ENCODE measurements around the gene KCNG2. TPM values are rescaled to one million over a fixed set of nuclear protein-coding genes. Genes with fewer than 3 reads are reported as not detected.

The KCNG2 gene
- total and polyA plus RNA-seq, 10 of the 15 experiments (the other 5 are each of a cell fraction or from before 2014, with no cell fraction given) = 0.20 to 0.23 TPM; not detected in 8

DNA sequence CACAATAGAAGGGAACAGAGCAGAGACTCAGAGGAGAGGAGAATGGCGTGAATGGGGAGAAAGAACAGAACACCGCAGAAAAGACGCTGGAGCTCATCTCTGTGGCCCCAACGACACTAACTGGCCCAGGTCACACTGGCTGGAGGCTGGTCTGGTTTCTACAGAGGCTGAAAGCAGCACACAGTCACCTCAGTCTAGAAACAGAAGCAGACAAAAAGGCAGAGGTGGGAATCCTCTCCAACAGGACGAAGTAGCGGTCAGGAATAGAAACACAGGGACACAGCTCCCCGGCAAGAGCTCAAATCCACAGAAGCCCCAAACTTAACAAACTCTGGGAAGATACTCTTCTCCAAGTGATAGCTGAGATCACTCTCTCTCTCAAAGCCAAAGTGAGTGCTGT lies 144.5 kb downstream of the KCNG2 start:
- H3K4me2 ChIP-seq (ENCODE audit: control insufficient read depth, insufficient read depth) = no peak overlapping the region
- H3K27me3 ChIP-seq (replicated peaks in 1 of 2; ENCODE audit: control insufficient read depth in 2 of 2, insufficient read depth in 2 of 2, low read length in 1 of 2) = no peaks in the 10 kb centered on the region
- no peak overlapping the region for H2AFZ ChIP-seq (ENCODE audit: control insufficient read depth, low read depth, low read length)
- no peak overlapping the region for H3K27ac ChIP-seq (ENCODE audit: control insufficient read depth, insufficient read depth)
- H3K79me2 ChIP-seq (ENCODE audit: control insufficient read depth, insufficient read depth, low read length) = peaks cover 12% of the 10 kb centered on the region
- no peak for FAIRE-seq
- TF ChIP-seq, protein P1, sequence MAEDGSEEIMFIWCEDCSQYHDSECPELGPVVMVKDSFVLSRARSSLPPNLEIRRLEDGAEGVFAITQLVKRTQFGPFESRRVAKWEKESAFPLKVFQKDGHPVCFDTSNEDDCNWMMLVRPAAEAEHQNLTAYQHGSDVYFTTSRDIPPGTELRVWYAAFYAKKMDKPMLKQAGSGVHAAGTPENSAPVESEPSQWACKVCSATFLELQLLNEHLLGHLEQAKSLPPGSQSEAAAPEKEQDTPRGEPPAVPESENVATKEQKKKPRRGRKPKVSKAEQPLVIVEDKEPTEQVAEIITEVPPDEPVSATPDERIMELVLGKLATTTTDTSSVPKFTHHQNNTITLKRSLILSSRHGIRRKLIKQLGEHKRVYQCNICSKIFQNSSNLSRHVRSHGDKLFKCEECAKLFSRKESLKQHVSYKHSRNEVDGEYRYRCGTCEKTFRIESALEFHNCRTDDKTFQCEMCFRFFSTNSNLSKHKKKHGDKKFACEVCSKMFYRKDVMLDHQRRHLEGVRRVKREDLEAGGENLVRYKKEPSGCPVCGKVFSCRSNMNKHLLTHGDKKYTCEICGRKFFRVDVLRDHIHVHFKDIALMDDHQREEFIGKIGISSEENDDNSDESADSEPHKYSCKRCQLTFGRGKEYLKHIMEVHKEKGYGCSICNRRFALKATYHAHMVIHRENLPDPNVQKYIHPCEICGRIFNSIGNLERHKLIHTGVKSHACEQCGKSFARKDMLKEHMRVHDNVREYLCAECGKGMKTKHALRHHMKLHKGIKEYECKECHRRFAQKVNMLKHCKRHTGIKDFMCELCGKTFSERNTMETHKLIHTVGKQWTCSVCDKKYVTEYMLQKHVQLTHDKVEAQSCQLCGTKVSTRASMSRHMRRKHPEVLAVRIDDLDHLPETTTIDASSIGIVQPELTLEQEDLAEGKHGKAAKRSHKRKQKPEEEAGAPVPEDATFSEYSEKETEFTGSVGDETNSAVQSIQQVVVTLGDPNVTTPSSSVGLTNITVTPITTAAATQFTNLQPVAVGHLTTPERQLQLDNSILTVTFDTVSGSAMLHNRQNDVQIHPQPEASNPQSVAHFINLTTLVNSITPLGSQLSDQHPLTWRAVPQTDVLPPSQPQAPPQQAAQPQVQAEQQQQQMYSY (CRISPR knock-in tag; IDR thresholded peaks at IDR 0.05) = no peak
- TF ChIP-seq FOXM1 (IDR thresholded peaks at IDR 0.05; ENCODE audit: low read depth, low read length) = no peak
- TF ChIP-seq RFX5 (IDR thresholded peaks at IDR 0.05; ENCODE audit: low read depth, low read length) = no peak
- TF ChIP-seq, protein P2, sequence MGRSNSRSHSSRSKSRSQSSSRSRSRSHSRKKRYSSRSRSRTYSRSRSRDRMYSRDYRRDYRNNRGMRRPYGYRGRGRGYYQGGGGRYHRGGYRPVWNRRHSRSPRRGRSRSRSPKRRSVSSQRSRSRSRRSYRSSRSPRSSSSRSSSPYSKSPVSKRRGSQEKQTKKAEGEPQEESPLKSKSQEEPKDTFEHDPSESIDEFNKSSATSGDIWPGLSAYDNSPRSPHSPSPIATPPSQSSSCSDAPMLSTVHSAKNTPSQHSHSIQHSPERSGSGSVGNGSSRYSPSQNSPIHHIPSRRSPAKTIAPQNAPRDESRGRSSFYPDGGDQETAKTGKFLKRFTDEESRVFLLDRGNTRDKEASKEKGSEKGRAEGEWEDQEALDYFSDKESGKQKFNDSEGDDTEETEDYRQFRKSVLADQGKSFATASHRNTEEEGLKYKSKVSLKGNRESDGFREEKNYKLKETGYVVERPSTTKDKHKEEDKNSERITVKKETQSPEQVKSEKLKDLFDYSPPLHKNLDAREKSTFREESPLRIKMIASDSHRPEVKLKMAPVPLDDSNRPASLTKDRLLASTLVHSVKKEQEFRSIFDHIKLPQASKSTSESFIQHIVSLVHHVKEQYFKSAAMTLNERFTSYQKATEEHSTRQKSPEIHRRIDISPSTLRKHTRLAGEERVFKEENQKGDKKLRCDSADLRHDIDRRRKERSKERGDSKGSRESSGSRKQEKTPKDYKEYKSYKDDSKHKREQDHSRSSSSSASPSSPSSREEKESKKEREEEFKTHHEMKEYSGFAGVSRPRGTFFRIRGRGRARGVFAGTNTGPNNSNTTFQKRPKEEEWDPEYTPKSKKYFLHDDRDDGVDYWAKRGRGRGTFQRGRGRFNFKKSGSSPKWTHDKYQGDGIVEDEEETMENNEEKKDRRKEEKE (IDR thresholded peaks at IDR 0.05) = no peak
- no peak for TF ChIP-seq CEBPB (IDR thresholded peaks at IDR 0.05; ENCODE audit: borderline replicate concordance in 1 of 2, low read depth in 2 of 2, low read length in 2 of 2)
- TF ChIP-seq RBBP5 (conservative IDR thresholded peaks at IDR 0.05) = no peak
- TF ChIP-seq GATAD2B (conservative IDR thresholded peaks at IDR 0.05; ENCODE audit: low read depth) = no peak
- TF ChIP-seq TCF7 (IDR thresholded peaks at IDR 0.05; ENCODE audit: borderline replicate concordance) = no peak
- TF ChIP-seq CBX5 (IDR thresholded peaks at IDR 0.05; ENCODE audit: low read depth) = no peak
- TF ChIP-seq SUPT20H (IDR thresholded peaks at IDR 0.05; ENCODE audit: borderline replicate concordance, control insufficient read depth, low read depth, low read length) = no peak
- no peak for TF ChIP-seq GABPA (IDR thresholded peaks at IDR 0.05; ENCODE audit: low read depth)
- no peak for TF ChIP-seq BACH1 (IDR thresholded peaks at IDR 0.05; ENCODE audit: borderline replicate concordance)
- TF ChIP-seq CHD2 (IDR thresholded peaks at IDR 0.05; ENCODE audit: borderline replicate concordance, low read depth, low read length) = no peak
- TF ChIP-seq ESRRA (IDR thresholded peaks at IDR 0.05; ENCODE audit: low read length) = no peak
- TF ChIP-seq HDAC2 (IDR thresholded peaks at IDR 0.05) = no peak
- TF ChIP-seq NRF1 (conservative IDR thresholded peaks at IDR 0.05; ENCODE audit: low read depth, low read length) = no peak
- TF ChIP-seq POLR2A (IDR thresholded peaks at IDR 0.05; ENCODE audit: low read depth, low read length) = no peak
- TF ChIP-seq RCOR1 (conservative IDR thresholded peaks at IDR 0.05; ENCODE audit: low read depth, low read length) = no peak
- H3K9me3 ChIP-seq (replicated peaks; ENCODE audit: control insufficient read depth, insufficient read depth, low read length) = no peaks in the 10 kb centered on the region; the same call in 2 of the 3 replicates
- H3K4me3 ChIP-seq = no peak overlapping the region
- no peak overlapping the region for H3K9ac ChIP-seq (ENCODE audit: control insufficient read depth, insufficient read depth, low read length)
- ChIA-PET CTCF (interaction anchor here (0.8 kb wide), 1 partner anchor 21 kb away, joined by 3 read pairs; no protein-coding TSS in a partner anchor), RAD21 (ENCODE audit: unreplicated experiment) (no interaction called here), SMC1A (ENCODE audit: uncharacterized antibody, unreplicated experiment) (no interaction called here), POLR2A (no interaction called here)
- intact Hi-C loops (cut with micrococcal nuclease; ENCODE audit: unreplicated experiment) (no loop called here), in situ Hi-C loops (cut with MboI) (no loop called here)
- peaks cover 30% of the 10 kb centered on the region for H3K4me1 ChIP-seq (ENCODE audit: control insufficient read depth, insufficient read depth, low read length)
- H4K20me1 ChIP-seq (ENCODE audit: control insufficient read depth, insufficient read depth) = no peaks in the 10 kb centered on the region
- H3K36me3 ChIP-seq (ENCODE audit: control insufficient read depth in 2 of 2, insufficient read depth in 2 of 2, low read length in 1 of 2) = peaks cover 10 to 14% of the 10 kb centered on the region in 2 experiments
- WGBS (ENCODE audit: insufficient coverage, insufficient replicate concordance, low lambda C conversion rate, missing lambda C conversion rate) = 98% methylated on average over 7 of the region's 7 CpGs
- no peak for DNase-seq (ENCODE audit: low read depth, low spot score)
- BruUV-seq (replicated peaks) = no TSS peak
- ATAC-seq = no peak

Data from GM12878 (cell line).